HG02884 (cell line): Measurements from ENCODE around the gene CCDC33.

Source experiments
- ATAC-seq: cut with Tn5 transposase; IDR thresholded peaks from one replicate; pipeline ENCODE4 v1.9.1; 2021; ENCODE audit warnings: mild to moderate bottlenecking, moderate library complexity; ENCODE audit not compliant: unreplicated experiment

CCDC33 gene

DNA sequence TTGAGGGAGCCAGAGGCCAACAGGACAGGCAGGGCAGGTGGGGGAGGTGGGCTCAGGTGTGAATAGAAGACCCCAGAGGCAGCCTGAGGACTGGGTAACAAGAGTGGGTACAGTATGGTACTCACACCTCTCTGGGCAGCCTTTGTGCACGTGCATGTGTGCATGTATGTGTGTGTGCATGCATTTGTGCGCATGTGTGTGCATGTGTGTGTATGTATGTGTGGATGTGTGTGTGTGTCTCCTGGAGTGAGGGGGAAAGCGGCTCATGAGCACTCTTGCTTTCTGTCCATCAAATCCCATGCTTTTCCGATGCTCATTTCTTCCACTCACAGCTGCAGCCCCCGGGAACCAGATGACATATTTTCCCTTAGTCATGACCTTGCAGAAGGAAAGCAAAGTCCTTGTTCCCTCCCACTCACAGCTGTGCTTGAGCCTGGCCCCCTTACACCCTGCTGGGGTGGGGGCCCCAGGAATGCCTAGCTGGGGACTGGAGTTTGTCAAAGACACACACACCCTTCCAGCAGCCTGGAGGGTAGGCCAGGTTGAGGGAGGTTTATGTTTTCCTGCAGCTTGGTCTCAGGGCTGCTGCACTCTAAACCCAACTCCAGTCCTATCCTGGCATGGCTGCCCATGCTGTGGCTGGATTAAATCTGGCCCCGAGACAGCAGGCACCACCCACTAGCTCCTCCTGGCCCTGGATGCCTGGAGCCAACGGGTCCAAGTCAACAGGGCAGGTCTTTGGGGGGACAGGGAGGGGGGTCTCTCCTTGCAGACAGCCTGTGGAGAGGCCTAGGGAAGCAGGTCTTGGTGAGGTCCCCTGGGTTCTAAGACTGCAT, 22.5 kb downstream of the CCDC33 start:
- ATAC-seq = no peak

DNA sequence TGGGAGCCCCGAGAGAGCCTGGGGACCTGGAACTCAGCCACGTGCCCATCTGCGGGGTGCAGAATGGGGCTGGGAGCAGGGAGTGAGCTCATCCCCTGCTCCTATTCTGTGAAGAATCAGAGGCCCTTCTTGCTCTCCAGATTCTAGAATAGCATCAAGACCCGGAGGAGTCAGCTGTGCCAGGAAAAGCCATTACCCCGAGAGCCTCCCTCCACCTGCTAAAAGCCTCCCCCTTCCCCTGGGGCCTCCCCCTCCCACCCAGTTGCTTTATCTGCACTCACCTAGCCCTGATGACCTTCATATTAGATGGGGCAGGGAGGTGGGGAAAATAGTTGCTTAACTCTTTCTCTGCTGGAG, 23.1 kb downstream of the CCDC33 start:
- ATAC-seq = no peak

DNA sequence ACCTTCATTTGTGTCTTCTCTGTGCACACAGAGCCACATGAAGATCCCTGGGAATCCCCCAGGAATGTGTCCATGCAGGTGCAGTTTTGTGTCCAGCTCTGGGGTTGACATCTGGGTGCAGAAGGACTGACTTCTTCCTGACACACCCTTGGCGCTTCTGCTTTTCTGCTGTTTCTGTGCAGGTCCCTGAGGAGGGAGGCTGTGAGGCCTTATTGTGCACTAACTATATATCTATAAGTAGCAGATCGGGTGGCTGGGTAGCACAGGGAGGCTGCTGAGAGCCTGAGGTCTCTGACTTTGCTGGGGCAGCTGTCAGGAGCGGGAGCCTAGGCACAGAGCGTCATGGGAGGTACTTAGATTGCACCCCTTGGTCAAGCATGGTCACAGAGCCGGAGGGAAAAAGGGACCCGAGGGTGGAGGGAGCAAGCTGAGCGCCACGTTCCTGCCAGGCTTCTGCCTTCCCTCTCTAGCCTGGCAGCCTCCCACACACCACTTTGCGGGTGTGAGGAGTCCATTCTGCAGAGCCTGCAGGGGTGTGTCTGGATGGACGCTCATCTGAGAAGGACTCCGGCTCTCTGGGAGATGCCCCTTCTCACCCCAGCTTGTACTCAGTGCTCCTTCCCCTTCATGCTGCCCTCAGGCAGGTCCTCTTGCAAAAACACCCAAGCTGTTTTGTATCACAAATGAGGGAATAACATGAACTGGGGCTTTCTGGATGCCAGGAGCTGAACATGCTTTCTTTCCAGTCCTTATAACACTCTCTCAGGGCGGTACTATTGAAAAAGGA, 23.9 kb downstream of the CCDC33 start:
- no peak for ATAC-seq

DNA sequence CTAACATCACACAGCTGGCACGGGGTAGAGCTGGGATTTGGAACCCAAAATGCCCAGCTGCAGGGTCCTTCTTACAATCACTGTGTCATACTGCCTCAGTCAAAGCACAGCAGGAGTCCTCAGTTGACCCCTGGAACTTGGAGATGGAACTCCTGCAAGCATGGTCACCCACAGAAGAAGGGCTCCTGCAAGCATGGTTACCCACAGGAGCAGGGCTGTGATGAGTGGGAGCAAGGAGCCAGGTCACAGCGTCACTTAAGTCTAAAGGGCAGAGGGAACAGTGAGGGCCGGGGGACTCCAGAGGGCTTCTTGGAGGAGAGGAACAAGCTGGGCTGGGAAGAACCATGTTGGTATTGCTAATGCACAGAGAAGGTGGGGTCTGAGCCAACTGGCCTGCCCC, 24.9 kb downstream of the CCDC33 start:
- ATAC-seq = no peak

DNA sequence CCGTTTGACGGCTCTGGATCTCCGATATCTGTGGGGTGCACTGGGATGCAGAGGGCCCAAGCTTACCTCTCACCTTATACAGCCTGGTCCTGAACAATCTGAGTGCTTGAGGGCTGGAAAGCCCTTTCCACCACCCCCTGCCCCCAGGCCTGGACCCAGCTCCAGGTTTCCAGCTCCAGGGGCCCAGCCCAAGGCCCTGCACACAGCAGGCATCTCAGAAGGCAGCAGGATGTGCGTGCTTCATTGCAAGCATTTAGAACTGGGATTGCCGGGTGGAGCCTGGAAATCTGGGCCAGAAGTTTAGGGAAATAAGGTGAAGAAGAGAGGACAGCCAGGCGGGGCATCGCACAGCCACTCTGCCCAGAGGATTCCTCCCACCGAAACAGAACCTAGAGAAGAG, 25.6 kb downstream of the CCDC33 start:
- ATAC-seq = no peak

DNA sequence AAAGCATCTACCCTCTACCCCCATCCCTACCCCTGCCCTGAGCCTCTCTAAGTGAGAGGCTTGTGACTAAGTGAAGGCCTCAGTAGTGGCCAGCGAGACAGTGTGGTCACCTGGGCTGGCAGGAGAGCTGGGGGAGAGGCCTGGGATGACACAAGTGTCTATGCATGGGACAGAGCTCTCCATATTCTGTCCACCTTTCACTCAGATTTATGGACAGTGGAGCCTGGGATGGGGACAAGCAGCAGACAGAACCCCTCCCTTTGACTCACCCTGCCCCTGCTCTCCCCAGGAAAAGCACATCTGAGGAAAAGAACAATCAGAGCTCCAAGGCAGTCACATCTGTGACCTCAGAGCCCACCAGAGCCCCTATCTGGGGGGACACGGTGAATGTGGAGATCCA, 26.0 kb downstream of the CCDC33 start:
- no peak for ATAC-seq

DNA sequence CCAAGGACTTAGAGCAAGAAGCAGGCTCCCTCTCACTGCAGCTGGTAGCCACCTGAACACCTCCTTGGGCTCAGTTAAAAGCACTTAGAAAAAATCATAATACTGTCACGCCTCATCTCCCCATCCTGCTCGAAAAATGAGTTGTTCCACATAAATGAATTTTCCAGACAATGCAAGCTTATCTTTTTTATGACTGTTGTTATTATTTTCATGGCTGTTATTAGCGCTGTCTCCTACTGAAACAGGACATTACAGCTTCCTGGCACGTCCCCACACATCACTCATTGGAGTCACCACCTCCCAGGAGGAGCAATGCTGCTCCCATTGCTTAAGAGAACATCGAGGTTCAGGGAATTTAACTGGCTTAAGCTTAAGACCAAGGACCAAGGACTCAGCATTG, 26.5 kb downstream of the CCDC33 start:
- no peak for ATAC-seq

DNA sequence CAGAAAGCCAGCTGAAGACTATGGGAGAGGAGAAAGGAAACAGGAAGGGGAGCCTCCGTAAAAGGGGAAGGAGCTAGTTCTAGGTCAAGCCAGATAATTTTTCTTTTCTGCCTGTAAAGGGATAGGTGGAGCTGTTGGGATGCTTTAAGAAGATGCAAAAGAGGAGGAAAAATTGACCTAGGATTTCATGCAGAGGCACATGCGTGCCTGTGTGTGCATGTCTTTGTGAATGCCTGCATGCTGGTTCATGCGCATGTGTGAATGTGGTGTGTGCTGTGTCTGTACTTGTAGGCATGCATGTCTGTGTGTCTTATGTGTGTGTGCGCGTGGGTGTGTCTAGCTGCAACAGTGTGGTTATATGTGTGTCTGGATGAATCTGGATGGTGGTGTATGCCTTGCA, 27.3 kb downstream of the CCDC33 start:
- no peak for ATAC-seq

DNA sequence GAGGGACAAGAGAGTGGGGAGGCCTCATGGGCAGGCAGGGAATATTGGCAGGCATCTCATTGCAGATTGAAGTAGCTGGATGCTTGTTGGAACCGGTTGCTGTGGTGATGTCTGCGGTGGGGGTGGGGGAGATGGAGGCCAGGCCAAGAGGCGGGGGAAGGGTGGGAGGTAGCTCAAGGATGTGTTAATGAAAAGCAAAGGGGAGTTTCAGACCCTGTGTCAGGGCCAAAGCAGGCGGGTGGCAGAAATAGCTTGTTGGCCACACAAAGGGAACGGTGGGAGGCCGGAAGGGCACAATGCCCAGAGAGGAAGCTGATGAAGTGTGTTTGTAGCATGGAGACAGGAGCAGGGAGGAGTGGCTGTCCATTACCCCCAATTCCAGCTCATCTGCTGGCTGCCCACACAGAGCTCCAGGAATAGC, 28.0 kb downstream of the CCDC33 start:
- ATAC-seq = no peak

DNA sequence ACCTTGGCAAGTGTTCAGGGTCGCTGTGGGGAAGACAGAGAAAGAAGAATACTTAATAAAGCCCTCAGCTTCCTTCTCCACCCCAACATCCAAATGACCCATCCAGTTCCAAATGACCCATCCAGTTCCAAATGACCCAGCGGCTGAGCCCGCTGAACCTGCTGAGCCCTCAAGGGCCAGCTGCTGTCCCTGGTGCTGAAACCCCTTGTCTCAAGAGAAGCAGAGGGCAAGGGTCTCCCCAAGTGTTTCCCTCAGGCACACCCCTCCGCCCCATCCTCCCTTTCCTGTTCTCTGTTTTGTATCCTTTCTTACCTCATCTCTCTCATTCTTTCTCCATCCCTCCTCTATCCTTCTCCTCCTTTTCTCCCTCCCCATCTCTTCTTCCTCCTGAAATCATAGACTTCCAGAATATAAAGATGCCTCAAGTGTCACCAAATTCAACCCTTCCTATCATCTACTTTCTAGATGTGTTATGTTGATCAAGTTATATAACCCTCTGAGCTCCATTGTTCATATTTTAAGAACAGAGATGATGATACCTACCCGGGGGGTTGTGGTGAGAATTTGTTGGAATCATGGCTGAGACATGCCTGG, 29.0 kb downstream of the CCDC33 start:
- ATAC-seq = no peak

DNA sequence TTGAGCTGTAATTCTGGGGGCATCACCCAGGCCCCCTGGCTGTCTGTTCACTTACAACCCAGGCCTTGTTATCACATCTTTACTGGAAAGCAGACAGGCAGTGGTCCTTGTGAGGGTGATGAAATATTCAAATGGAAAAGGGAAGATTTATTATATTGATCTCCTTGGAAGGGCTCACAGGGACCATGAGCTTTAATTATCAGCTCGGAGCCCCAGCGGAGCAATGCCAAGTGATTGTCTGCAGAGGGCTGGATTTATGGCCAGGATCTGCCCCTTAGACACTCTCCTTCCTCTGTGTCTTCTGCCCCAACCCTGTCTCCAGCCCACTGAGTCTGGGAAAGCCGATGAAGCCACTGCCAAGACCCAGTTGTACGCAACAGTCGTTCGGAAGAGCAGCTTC, 31.9 kb downstream of the CCDC33 start:
- ATAC-seq = no peak

DNA sequence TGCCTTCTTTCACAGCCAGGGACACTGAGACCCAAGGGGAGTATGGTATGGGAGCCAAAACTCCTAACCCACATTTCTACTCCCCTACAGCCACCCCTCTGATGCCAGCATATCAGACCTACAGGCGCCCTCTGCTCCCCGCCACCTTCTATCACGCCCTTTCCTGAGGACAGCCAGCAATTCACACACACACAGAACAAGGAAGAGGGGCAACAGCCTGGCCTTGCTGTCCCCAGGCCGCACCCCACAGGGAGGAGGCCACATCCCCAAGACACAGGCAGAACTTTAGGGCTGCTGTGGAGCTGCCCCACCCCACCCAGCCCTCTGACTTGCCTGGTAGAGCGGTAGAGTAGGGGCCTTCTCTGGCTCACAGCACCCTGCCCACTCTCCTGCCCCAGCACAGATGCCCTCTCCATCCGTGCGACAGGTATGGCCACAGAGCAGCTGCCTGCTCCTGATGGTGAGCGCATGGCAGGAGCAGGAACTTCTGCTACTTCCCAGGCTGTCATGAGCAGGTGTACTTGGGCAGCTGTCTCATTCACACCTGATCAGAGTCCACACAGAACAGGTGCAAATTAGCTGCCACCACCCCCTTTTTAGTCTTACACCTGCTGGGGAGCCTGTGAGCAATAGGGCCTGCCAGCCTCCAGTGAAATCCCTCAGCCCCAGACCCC, 33.4 kb downstream of the CCDC33 start:
- ATAC-seq = no peak

DNA sequence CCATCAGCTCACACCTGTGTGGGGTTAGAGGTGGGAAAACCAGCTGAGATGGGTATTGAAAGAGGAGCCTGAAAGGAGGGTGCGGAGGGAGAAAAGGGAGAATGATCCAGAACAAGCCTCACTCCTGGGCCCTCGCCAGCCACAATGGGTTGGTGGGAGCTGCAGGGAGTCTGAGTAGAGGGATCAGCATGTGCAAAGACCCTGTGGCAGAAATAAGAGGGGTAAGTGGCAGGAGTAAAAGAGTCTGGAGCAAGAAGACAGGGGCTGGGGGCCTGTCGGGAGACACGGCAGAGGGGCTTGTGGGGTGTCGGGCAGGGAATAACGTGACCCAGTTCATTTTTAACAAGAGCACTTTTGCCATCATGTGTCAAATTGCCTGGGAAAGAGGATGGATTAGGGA, 34.0 kb downstream of the CCDC33 start:
- ATAC-seq = no peak

DNA sequence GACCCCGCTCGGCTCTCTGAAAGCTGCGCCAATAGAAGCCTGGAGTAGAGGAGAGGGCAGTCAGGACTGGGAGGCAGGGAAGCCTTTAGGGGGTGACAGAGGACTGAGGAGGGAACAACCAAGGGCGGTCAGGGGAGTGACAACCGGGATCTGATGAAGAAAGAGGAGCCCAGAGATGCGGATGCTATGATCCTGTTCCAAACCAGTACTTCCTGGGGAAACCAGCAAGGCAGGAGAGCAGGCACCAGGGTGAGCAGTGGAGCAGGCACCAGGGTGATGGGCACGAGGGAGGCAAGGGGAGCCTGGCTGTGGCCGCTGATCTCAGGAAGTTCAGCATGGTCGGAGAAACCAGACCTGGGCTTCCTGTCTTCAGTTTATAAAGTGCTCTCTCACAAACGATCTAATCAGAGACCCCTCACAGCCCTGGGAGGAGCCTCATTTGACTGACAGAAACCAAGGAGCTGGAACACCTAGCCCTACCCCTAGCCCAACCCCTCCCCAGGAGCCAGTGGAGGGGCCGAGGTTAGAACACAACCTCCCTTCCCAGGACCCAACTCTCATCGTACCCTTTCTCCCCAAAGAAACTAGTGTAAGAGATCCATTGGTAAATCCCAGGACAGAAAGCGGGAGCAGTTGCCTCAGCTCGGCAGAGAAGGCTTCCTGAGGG, 34.9 kb downstream of the CCDC33 start:
- ATAC-seq = no peak

DNA sequence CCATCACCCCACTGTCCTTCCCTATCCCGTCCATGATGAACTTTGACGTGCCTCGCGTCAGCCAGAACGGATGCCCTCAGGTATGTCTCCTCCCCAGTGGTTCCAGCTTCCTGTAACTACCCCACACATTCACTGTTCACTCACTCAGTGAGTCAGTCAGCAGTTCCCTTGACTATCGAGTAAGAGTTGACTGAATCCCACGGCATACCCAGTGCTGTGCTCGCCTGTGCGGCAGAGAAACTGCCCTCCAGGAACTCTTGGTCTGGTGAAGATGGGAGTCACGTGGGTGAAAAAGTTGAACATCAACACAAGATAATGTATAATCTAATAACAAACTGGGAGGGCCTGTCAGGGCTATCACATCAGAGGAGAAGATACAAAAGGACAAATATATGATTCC, 36.7 kb downstream of the CCDC33 start:
- ATAC-seq = no peak

DNA sequence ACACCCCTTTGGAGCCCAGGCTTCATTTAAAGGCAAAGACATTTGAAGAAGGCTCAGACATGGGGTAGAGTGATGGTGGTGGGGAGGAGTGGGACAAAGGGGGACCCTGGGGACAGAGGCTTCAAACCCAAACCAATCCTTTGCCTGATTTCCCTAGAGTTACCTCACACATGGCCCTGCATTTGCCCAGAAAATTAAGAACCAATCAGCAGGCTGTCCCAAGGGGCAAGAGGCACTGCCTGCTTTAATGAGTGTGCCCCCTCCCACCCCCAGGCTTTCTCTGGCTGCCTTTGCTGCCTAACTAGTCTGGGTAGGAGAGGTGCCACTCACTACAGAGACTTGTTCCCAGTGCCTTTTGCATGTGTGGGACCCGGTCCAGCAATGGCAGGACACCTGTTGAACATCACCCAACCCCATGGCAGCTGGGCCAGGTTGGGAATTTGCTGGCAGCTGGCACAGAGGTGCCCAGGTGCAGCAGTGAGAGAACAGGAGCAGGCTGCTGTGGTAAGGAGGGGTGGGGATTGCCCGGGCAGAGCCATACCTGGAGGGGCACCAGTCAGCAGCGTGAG, 38.4 kb downstream of the CCDC33 start:
- no peak for ATAC-seq

DNA sequence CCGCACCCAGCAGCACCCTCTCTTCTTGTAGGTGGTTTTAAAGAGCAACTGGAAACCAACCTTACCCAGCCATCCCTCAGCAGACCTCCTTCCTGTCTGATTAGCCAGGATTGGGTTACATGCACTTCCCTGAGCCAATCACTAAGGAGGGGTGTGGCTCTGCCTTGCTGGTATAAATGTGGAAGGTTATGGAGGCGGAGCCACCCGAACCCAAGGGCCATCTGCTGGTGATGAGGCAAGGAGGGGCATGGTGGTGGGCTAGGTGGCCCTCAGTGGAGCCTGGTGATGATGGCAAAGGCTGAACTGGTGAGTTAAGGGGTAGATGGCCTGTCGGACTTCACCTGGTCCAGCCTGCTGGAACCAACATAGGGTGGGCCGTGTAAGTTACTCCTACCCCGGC, 39.8 kb downstream of the CCDC33 start:
- ATAC-seq = no peak

DNA sequence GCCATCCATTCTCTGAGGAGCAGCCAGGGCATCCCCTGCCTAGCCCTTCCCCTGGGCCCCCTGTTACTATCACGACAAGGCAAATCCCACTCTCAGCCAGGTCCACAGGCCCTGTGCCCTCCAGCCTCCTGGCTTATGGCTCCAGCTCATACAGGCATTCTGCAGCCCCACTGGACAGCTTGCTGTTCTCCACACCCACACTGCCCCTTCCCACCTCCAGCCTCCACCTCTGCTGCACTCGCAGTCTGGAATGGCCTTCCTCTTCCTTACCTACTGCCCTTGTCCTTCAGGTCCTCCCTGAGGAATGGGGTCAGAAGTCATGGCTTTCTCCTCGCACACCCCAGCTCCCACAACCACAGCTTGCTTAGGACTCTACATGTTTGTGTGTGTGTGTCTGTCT, 40.4 kb downstream of the CCDC33 start:
- no peak for ATAC-seq

DNA sequence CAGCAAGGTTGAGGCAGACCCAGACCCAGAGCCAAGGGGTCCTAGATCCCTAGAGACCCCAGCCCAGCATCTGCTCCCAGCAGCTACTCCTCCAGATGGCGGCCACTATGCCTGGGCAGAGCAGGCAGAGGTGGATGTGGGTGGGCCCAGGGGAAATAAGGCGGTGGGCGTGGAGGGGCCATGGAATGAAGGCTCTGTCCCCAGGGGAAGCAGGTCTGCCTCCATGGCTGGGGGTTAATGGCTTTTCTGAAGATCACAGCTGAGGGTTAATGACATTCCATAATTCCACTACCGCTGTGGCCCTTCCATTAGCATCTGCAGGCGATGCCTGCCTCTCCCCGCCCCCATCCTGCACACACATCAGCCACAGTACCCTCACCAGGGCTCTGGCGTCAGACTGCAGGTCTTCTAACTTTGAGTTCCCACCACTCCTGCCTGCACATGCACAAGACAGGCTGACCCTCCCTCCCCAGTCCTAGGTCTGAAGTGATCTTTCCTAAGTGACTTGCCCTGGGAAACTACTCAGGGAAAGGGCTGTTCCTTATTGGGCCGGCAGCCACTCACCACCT, 41.2 kb downstream of the CCDC33 start:
- no peak for ATAC-seq

DNA sequence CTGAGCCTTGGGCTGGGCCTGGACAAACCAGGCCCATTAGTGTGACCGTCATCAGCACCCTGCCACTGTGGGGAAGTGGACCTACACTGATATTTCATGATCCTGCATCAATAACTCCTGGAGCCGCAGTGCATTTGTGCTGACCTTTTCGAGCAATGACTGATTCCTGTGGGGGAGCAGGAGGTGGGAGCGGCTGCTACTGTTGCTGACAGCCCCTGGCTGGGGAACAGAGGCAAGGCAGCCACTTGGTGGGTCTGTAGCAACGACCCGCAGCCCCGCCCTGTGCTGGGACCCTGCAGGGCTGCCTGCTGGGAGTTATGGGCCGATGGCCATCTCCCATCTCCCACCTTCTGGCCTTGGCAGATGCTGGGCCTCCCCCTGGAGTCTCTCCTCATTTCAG, 42.1 kb downstream of the CCDC33 start:
- ATAC-seq = no peak
